ENCODE data around the gene RANBP3.

DNA sequence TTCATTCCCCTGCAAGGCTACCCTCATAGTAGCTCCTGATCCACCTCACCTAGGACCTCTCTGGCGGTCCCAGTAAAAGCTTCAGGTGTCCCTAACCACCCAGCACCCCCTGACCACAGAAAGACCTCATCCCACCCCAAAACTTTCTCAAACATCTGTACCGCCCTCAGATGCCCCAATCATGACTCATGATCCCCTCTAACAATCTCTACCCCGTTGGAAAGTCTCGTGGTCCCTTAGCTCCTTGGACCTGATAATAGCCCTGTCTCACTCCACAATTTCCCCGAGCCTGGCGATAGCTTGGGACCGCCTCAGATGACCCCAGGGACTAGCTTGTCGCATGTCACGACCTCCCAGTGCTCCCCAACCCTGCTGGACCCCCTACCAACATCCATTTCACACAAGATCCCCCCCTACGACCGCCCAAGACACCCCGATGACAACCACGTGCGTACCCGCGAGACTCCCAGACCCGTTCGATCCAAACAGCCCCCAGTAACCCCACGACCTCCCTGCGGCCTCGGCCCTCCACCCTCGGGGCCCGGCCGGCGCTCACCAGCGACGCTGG lies 74.8 kb downstream of the RANBP3 start:
- TF ChIP-seq, protein P1, sequence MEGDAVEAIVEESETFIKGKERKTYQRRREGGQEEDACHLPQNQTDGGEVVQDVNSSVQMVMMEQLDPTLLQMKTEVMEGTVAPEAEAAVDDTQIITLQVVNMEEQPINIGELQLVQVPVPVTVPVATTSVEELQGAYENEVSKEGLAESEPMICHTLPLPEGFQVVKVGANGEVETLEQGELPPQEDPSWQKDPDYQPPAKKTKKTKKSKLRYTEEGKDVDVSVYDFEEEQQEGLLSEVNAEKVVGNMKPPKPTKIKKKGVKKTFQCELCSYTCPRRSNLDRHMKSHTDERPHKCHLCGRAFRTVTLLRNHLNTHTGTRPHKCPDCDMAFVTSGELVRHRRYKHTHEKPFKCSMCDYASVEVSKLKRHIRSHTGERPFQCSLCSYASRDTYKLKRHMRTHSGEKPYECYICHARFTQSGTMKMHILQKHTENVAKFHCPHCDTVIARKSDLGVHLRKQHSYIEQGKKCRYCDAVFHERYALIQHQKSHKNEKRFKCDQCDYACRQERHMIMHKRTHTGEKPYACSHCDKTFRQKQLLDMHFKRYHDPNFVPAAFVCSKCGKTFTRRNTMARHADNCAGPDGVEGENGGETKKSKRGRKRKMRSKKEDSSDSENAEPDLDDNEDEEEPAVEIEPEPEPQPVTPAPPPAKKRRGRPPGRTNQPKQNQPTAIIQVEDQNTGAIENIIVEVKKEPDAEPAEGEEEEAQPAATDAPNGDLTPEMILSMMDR (IDR thresholded peaks at IDR 0.05) = no peak
- TF ChIP-seq POLR2A (IDR thresholded peaks at IDR 0.05) = no peak

Measured in thyroid gland (tissue), 4 donors.